K562 (cell line): Measurements from ENCODE around the gene IGFL1. TPM values are rescaled to one million over a fixed set of nuclear protein-coding genes. Genes with fewer than 3 reads are reported as not detected.

Source experiments
- CSDE1 ChIP-seq, 2 experiments: fragments of 450-650 bp; IDR thresholded peaks; 2 replicates each; pipeline ENCODE4 v1.6.1; 2016; ENCODE audit warnings: mild to moderate bottlenecking in 1 of 2
- ESRRA ChIP-seq: fragments of 450-650 bp; IDR thresholded peaks from 2 replicates; pipeline ENCODE4 v1.6.1; 2014; ENCODE audit warnings: low read depth, mild to moderate bottlenecking, moderate library complexity, borderline replicate concordance
- ETV1 ChIP-seq: fragments of 450-650 bp; conservative IDR thresholded peaks from 2 replicates; pipeline ENCODE4 v1.6.1; 2016; ENCODE audit warnings: missing genetic modification characterization, control low read depth, low read depth, missing compliant biosample characterization
- GTF2F1 ChIP-seq: IDR thresholded peaks from 2 replicates; pipeline ENCODE4 v1.6.1; 2011; ENCODE audit warnings: low read depth, low read length, improper control_type of control experiment
- HMG20A ChIP-seq: fragments of 450-650 bp; formaldehyde crosslinking; conservative IDR thresholded peaks from 2 replicates; pipeline ENCODE4 v1.4.0; 2020; ENCODE audit warnings: mild to moderate bottlenecking, mixed read lengths
- KLF1 ChIP-seq: fragments of 450-650 bp; IDR thresholded peaks from 2 replicates; pipeline ENCODE4 v1.6.1; 2016; ENCODE audit warnings: missing genetic modification characterization, missing compliant biosample characterization
- RBM17 ChIP-seq: fragments of 200-400 bp; formaldehyde crosslinking; IDR thresholded peaks from 2 replicates; pipeline ENCODE4 v1.6.1; 2017; ENCODE audit warnings: low read depth, mild to moderate bottlenecking, low read length, borderline replicate concordance
- SMARCA4 ChIP-seq: fragments of 450-650 bp; IDR thresholded peaks from 2 replicates; pipeline ENCODE4 v1.6.1; 2016
- STAT5B ChIP-seq: fragments of 250-450 bp; sonication (Bioruptor Pico); IDR thresholded peaks from 2 replicates; pipeline ENCODE4 v1.8.0; 2021; ENCODE audit warnings: mild to moderate bottlenecking, inconsistent platforms
- ZBTB17 ChIP-seq: fragments of 450-650 bp; formaldehyde crosslinking; IDR thresholded peaks from 2 replicates; pipeline ENCODE4 v1.4.0; 2020; ENCODE audit warnings: mild to moderate bottlenecking
- ZNF3 ChIP-seq: fragments of 250-450 bp; sonication (Bioruptor Pico); IDR thresholded peaks from 2 replicates; pipeline ENCODE4 v1.5.0; 2021; ENCODE audit warnings: mild to moderate bottlenecking, moderate library complexity
- polyA plus RNA-seq, 8 experiments: library from polyadenylated mRNA; depleted of rRNA in 4 of 8; stranded (reverse) in 5 of 8; unstranded in 3 of 8; fragments of >200 nt; fragmentation: Nextera tagmentation in 2 of 8; fragmentation: Illumina TruSeq in 1 of 8; extraction: Ambion mirVana in 2 of 8; extraction: Trizol in 1 of 8; gene quantifications; 2 replicates each; pipeline versions ENCODE4 v1.2.1 to v1.2.3, GENCODE V29; 2011 to 2014; ENCODE audit warnings: inconsistent platforms in 1 of 8, missing spikeins in 1 of 8
- total RNA-seq, 7 experiments: library from RNA; depleted of rRNA in 6 of 7; stranded (reverse); fragments of >200 nt in 6 of 7; fragmentation: Illumina TruSeq in 2 of 7; extraction: Trizol in 2 of 7; gene quantifications; 2 replicates each; pipeline versions ENCODE4 v1.2.1 to v1.2.3, GENCODE V29; 2011 to 2021; ENCODE audit warnings: low replicate concordance in 1 of 7
- TF ChIP-seq, protein P1 (sequence below): fragments of 450-650 bp; IDR thresholded peaks from 2 replicates; pipeline ENCODE4 v1.6.1; 2017; ENCODE audit warnings: antibody characterized with exemption
- TF ChIP-seq, protein P2 (sequence below): fragments of 250-450 bp; sonication (Bioruptor Pico); IDR thresholded peaks from 2 replicates; pipeline ENCODE4 v1.4.0; 2020
- TF ChIP-seq, protein P3 (sequence below): sonication (generic); formaldehyde crosslinking; IDR thresholded peaks from 2 replicates; pipeline ENCODE4 v1.8.1; 2023; ENCODE audit warnings: mild to moderate bottlenecking, missing genetic modification reagents
- TF ChIP-seq, protein P4 (sequence below): fragments of 450-650 bp; conservative IDR thresholded peaks from 2 replicates; pipeline ENCODE4 v1.6.1; 2016; ENCODE audit warnings: missing genetic modification characterization, low read depth, mild to moderate bottlenecking, missing compliant biosample characterization, moderate library complexity
- TF ChIP-seq, protein P5 (sequence below): fragments of 450-650 bp; formaldehyde crosslinking; IDR thresholded peaks from 2 replicates; pipeline ENCODE4 v1.4.0; 2022; ENCODE audit warnings: missing genetic modification characterization

IGFL1 gene
- total and polyA plus RNA-seq, 9 of the 15 experiments (the other 6 are each of a cell fraction or from before 2014, with no cell fraction given): not detected

DNA sequence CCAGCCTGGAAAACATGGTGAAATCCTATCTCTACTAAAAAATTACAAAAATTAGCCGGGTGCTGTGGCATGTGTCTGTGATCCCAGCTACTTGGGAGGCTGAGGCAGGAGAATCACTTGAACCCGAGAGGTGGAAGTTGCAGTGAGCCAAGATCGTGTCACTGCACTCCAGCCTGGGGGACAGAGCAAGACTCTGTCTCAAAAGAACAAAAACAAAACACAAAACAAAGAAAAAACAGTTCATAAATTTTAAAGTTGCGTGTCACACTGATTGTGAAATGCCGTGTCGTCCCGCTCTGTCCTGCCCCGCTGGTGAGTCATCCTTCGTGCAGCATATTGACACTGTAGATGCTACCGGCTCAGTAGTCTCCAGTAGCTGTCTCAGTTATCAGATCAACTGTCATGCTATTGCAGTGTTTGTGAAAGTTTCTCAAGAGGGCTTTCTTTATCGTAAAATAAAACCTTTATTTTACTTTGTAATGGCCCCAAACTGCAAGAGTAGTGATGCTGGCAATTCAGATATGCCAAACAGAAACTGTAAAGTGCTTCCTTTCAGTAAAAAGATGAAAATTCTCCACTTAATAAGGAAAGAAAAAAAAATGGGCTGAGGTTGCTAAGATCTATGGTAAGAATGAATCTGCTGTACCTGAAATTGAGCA is 36.4 kb upstream of the IGFL1 start (continued):
- TF ChIP-seq RBM17 (no peak), ZNF3 (CRISPR knock-in tag) (no peak), CSDE1 (IDR thresholded peaks at IDR 0.05) (no peak), ETV1 (tag) (no peak), GTF2F1 (no peak), SMARCA4 (peak; percentile 97), KLF1 (tag) (no peak), STAT5B (no peak), HMG20A (CRISPR knock-in tag) (no peak), ZBTB17 (CRISPR knock-in tag) (no peak), ESRRA (no peak)
- TF ChIP-seq, protein P1, sequence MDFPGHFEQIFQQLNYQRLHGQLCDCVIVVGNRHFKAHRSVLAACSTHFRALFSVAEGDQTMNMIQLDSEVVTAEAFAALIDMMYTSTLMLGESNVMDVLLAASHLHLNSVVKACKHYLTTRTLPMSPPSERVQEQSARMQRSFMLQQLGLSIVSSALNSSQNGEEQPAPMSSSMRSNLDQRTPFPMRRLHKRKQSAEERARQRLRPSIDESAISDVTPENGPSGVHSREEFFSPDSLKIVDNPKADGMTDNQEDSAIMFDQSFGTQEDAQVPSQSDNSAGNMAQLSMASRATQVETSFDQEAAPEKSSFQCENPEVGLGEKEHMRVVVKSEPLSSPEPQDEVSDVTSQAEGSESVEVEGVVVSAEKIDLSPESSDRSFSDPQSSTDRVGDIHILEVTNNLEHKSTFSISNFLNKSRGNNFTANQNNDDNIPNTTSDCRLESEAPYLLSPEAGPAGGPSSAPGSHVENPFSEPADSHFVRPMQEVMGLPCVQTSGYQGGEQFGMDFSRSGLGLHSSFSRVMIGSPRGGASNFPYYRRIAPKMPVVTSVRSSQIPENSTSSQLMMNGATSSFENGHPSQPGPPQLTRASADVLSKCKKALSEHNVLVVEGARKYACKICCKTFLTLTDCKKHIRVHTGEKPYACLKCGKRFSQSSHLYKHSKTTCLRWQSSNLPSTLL: no peak
- TF ChIP-seq, protein P2, sequence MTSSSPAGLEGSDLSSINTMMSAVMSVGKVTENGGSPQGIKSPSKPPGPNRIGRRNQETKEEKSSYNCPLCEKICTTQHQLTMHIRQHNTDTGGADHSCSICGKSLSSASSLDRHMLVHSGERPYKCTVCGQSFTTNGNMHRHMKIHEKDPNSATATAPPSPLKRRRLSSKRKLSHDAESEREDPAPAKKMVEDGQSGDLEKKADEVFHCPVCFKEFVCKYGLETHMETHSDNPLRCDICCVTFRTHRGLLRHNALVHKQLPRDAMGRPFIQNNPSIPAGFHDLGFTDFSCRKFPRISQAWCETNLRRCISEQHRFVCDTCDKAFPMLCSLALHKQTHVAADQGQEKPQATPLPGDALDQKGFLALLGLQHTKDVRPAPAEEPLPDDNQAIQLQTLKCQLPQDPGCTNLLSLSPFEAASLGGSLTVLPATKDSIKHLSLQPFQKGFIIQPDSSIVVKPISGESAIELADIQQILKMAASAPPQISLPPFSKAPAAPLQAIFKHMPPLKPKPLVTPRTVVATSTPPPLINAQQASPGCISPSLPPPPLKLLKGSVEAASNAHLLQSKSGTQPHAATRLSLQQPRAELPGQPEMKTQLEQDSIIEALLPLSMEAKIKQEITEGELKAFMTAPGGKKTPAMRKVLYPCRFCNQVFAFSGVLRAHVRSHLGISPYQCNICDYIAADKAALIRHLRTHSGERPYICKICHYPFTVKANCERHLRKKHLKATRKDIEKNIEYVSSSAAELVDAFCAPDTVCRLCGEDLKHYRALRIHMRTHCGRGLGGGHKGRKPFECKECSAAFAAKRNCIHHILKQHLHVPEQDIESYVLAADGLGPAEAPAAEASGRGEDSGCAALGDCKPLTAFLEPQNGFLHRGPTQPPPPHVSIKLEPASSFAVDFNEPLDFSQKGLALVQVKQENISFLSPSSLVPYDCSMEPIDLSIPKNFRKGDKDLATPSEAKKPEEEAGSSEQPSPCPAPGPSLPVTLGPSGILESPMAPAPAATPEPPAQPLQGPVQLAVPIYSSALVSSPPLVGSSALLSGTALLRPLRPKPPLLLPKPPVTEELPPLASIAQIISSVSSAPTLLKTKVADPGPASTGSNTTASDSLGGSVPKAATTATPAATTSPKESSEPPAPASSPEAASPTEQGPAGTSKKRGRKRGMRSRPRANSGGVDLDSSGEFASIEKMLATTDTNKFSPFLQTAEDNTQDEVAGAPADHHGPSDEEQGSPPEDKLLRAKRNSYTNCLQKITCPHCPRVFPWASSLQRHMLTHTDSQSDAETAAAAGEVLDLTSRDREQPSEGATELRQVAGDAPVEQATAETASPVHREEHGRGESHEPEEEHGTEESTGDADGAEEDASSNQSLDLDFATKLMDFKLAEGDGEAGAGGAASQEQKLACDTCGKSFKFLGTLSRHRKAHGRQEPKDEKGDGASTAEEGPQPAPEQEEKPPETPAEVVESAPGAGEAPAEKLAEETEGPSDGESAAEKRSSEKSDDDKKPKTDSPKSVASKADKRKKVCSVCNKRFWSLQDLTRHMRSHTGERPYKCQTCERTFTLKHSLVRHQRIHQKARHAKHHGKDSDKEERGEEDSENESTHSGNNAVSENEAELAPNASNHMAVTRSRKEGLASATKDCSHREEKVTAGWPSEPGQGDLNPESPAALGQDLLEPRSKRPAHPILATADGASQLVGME (CRISPR knock-in tag): no peak
- TF ChIP-seq, protein P3, sequence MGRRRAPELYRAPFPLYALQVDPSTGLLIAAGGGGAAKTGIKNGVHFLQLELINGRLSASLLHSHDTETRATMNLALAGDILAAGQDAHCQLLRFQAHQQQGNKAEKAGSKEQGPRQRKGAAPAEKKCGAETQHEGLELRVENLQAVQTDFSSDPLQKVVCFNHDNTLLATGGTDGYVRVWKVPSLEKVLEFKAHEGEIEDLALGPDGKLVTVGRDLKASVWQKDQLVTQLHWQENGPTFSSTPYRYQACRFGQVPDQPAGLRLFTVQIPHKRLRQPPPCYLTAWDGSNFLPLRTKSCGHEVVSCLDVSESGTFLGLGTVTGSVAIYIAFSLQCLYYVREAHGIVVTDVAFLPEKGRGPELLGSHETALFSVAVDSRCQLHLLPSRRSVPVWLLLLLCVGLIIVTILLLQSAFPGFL (CRISPR knock-in tag): no peak
- TF ChIP-seq, protein P4, sequence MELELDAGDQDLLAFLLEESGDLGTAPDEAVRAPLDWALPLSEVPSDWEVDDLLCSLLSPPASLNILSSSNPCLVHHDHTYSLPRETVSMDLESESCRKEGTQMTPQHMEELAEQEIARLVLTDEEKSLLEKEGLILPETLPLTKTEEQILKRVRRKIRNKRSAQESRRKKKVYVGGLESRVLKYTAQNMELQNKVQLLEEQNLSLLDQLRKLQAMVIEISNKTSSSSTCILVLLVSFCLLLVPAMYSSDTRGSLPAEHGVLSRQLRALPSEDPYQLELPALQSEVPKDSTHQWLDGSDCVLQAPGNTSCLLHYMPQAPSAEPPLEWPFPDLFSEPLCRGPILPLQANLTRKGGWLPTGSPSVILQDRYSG: no peak
- TF ChIP-seq, protein P5, sequence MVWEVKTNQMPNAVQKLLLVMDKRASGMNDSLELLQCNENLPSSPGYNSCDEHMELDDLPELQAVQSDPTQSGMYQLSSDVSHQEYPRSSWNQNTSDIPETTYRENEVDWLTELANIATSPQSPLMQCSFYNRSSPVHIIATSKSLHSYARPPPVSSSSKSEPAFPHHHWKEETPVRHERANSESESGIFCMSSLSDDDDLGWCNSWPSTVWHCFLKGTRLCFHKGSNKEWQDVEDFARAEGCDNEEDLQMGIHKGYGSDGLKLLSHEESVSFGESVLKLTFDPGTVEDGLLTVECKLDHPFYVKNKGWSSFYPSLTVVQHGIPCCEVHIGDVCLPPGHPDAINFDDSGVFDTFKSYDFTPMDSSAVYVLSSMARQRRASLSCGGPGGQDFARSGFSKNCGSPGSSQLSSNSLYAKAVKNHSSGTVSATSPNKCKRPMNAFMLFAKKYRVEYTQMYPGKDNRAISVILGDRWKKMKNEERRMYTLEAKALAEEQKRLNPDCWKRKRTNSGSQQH (CRISPR knock-in tag): no peak
